ENCODE measurements around the gene PALB2.
"Not testable (repeated sequence)": the region's sequence is repeated elsewhere in the genome, so short reads cannot be mapped to it uniquely, and the experiment has no call there.

Gene PALB2

GRCh38 chr16:23584186-23585076 is 56.7 kb downstream of the PALB2 start:
- Histone ChIP-seq H3K23ac (ENCODE audit: low read depth, low read length, poor library complexity) (no peak overlapping the region), H2AFZ (ENCODE audit: low read length) (no peak overlapping the region), H3K4me1 (ENCODE audit: control insufficient read depth in 2 of 2, insufficient read depth in 1 of 2, low read depth in 1 of 2, low read length in 2 of 2) (no peaks in the 10 kb centered on the region), H3K79me1 (ENCODE audit: low read depth, low read length) (peaks cover 2% of the 10 kb centered on the region), H3K27ac (replicated peaks; ENCODE audit: low read length) (no peak overlapping the region), H3K27me3 (ENCODE audit: control insufficient read depth in 3 of 3, insufficient read depth in 3 of 3, low read depth in 1 of 3, low read length in 3 of 3) (no peaks in the 10 kb centered on the region), H2BK12ac (ENCODE audit: low read length) (no peak overlapping the region), H2BK5ac (ENCODE audit: low read length) (no peak overlapping the region), H4K91ac (ENCODE audit: low read depth, low read length, poor library complexity) (no peak overlapping the region), H2AK5ac (ENCODE audit: low read depth, low read length) (no peak overlapping the region), H3K9ac (ENCODE audit: low read depth, low read length, poor library complexity) (no peak overlapping the region), H3K4ac (ENCODE audit: low read length) (no peak overlapping the region), H3K18ac (ENCODE audit: low read length) (no peak overlapping the region), H3K4me3 (ENCODE audit: low read length in 2 of 2) (no peak overlapping the region), H4K8ac (ENCODE audit: low read depth, low read length) (no peak overlapping the region), H2BK120ac (ENCODE audit: low read depth, low read length) (no peak overlapping the region), H3K9me3 (replicated peaks in 1 of 2; ENCODE audit: control insufficient read depth in 2 of 2, insufficient read depth in 1 of 2, low read depth in 1 of 2, low read length in 2 of 2) (no peaks in the 10 kb centered on the region), H3K14ac (ENCODE audit: low read length) (no peak overlapping the region), H3K36me3 (replicated peaks in 1 of 2; ENCODE audit: control insufficient read depth in 2 of 2, insufficient read depth in 2 of 2, low read length in 2 of 2) (peaks cover 25 to 81% of the 10 kb centered on the region in 2 donors), H2BK15ac (ENCODE audit: low read length) (no peak overlapping the region), H3K4me2 (ENCODE audit: insufficient read depth, low read length, poor library complexity, severe bottlenecking) (no peak overlapping the region)
- no CpG with 5 or more reads among the region's 14 CpGs for WGBS, 2 donors (ENCODE audit: extremely low coverage in 2 of 2, insufficient read length in 2 of 2, insufficient replicate concordance in 1 of 2)
- no peak for DNase-seq (ENCODE audit: low spot score)

GRCh38 chr16:23583271-23583670 is 57.8 kb downstream of the PALB2 start:
- not testable (repeated sequence) for H4K91ac ChIP-seq (ENCODE audit: low read depth, low read length, poor library complexity); H3K23ac ChIP-seq (ENCODE audit: low read depth, low read length, poor library complexity); H3K4me3 ChIP-seq (ENCODE audit: low read length in 2 of 2); H2BK5ac ChIP-seq (ENCODE audit: low read length); H3K27ac ChIP-seq (replicated peaks; ENCODE audit: low read length); H2AFZ ChIP-seq (ENCODE audit: low read length); H4K8ac ChIP-seq (ENCODE audit: low read depth, low read length); H3K4me2 ChIP-seq (ENCODE audit: insufficient read depth, low read length, poor library complexity, severe bottlenecking); H3K4me1 ChIP-seq (ENCODE audit: control insufficient read depth in 2 of 2, insufficient read depth in 1 of 2, low read depth in 1 of 2, low read length in 2 of 2); H2BK120ac ChIP-seq (ENCODE audit: low read depth, low read length); H3K4ac ChIP-seq (ENCODE audit: low read length); H3K18ac ChIP-seq (ENCODE audit: low read length); H3K27me3 ChIP-seq (ENCODE audit: control insufficient read depth in 3 of 3, insufficient read depth in 3 of 3, low read depth in 1 of 3, low read length in 3 of 3); H2BK12ac ChIP-seq (ENCODE audit: low read length); H3K14ac ChIP-seq (ENCODE audit: low read length); H3K9ac ChIP-seq (ENCODE audit: low read depth, low read length, poor library complexity); H3K79me1 ChIP-seq (ENCODE audit: low read depth, low read length); H2BK15ac ChIP-seq (ENCODE audit: low read length); DNase-seq (ENCODE audit: low spot score); H3K9me3 ChIP-seq (replicated peaks in 1 of 2; ENCODE audit: control insufficient read depth in 2 of 2, insufficient read depth in 1 of 2, low read depth in 1 of 2, low read length in 2 of 2); H2AK5ac ChIP-seq (ENCODE audit: low read depth, low read length)
- no CpG with 5 or more reads among the region's 30 CpGs for WGBS, 2 donors (ENCODE audit: extremely low coverage in 2 of 2, insufficient read length in 2 of 2, insufficient replicate concordance in 1 of 2)
- H3K36me3 ChIP-seq (replicated peaks in 1 of 2; ENCODE audit: control insufficient read depth in 2 of 2, insufficient read depth in 2 of 2, low read length in 2 of 2): peaks cover 29 to 81% of the 10 kb centered on the region in 2 donors

GRCh38 chr16:23581764-23582163 is 59.3 kb downstream of the PALB2 start:
- Histone ChIP-seq H3K9me3 (replicated peaks in 1 of 2; ENCODE audit: control insufficient read depth in 2 of 2, insufficient read depth in 1 of 2, low read depth in 1 of 2, low read length in 2 of 2) (no peaks in the 10 kb centered on the region), H3K27ac (replicated peaks; ENCODE audit: low read length) (no peak overlapping the region), H3K9ac (ENCODE audit: low read depth, low read length, poor library complexity) (no peak overlapping the region)

GRCh38 chr16:23580391-23580790 is 60.7 kb downstream of the PALB2 start:
- Histone ChIP-seq H3K9me3 (replicated peaks in 1 of 2; ENCODE audit: control insufficient read depth in 2 of 2, insufficient read depth in 1 of 2, low read depth in 1 of 2, low read length in 2 of 2) (no peaks in the 10 kb centered on the region), H2BK120ac (ENCODE audit: low read depth, low read length) (no peak overlapping the region), H3K79me1 (ENCODE audit: low read depth, low read length) (no peaks in the 10 kb centered on the region), H2AK5ac (ENCODE audit: low read depth, low read length) (no peak overlapping the region), H3K27ac (replicated peaks; ENCODE audit: low read length) (no peak overlapping the region), H3K4me3 (ENCODE audit: low read length in 2 of 2) (no peak overlapping the region), H3K23ac (ENCODE audit: low read depth, low read length, poor library complexity) (no peak overlapping the region), H2BK5ac (ENCODE audit: low read length) (no peak overlapping the region), H3K4ac (ENCODE audit: low read length) (no peak overlapping the region), H3K4me2 (ENCODE audit: insufficient read depth, low read length, poor library complexity, severe bottlenecking) (no peak overlapping the region), H2AFZ (ENCODE audit: low read length) (no peak overlapping the region), H4K8ac (ENCODE audit: low read depth, low read length) (no peak overlapping the region), H4K91ac (ENCODE audit: low read depth, low read length, poor library complexity) (no peak overlapping the region), H2BK15ac (ENCODE audit: low read length) (no peak overlapping the region), H3K36me3 (replicated peaks in 1 of 2; ENCODE audit: control insufficient read depth in 2 of 2, insufficient read depth in 2 of 2, low read length in 2 of 2) (peaks cover 32 to 73% of the 10 kb centered on the region in 2 donors), H3K14ac (ENCODE audit: low read length) (no peak overlapping the region), H2BK12ac (ENCODE audit: low read length) (no peak overlapping the region), H3K18ac (ENCODE audit: low read length) (no peak overlapping the region), H3K27me3 (ENCODE audit: control insufficient read depth in 3 of 3, insufficient read depth in 3 of 3, low read depth in 1 of 3, low read length in 3 of 3) (no peaks in the 10 kb centered on the region), H3K4me1 (ENCODE audit: control insufficient read depth in 2 of 2, insufficient read depth in 1 of 2, low read depth in 1 of 2, low read length in 2 of 2) (no peaks in the 10 kb centered on the region), H3K9ac (ENCODE audit: low read depth, low read length, poor library complexity) (no peak overlapping the region)
- DNase-seq (ENCODE audit: low spot score): no peak

More at GRCh38 chr16:23581764-23582163, 59.3 kb downstream of the PALB2 start:
- H2BK5ac ChIP-seq (ENCODE audit: low read length): no peak overlapping the region
- no peak overlapping the region for H4K91ac ChIP-seq (ENCODE audit: low read depth, low read length, poor library complexity)
- H4K8ac ChIP-seq (ENCODE audit: low read depth, low read length): no peak overlapping the region
- H3K23ac ChIP-seq (ENCODE audit: low read depth, low read length, poor library complexity): no peak overlapping the region
- no peak for DNase-seq (ENCODE audit: low spot score)
- H3K79me1 ChIP-seq (ENCODE audit: low read depth, low read length): no peaks in the 10 kb centered on the region
- H2AK5ac ChIP-seq (ENCODE audit: low read depth, low read length): no peak overlapping the region
- no peak overlapping the region for H3K4ac ChIP-seq (ENCODE audit: low read length)
- no peak overlapping the region for H3K14ac ChIP-seq (ENCODE audit: low read length)
- no peak overlapping the region for H2AFZ ChIP-seq (ENCODE audit: low read length)
- no peak overlapping the region for H2BK12ac ChIP-seq (ENCODE audit: low read length)
- no peak overlapping the region for H3K4me3 ChIP-seq (ENCODE audit: low read length in 2 of 2)
- H3K4me1 ChIP-seq (ENCODE audit: control insufficient read depth in 2 of 2, insufficient read depth in 1 of 2, low read depth in 1 of 2, low read length in 2 of 2): no peaks in the 10 kb centered on the region
- no peak overlapping the region for H2BK15ac ChIP-seq (ENCODE audit: low read length)
- no peak overlapping the region for H2BK120ac ChIP-seq (ENCODE audit: low read depth, low read length)
- H3K18ac ChIP-seq (ENCODE audit: low read length): no peak overlapping the region
- H3K27me3 ChIP-seq (ENCODE audit: control insufficient read depth in 3 of 3, insufficient read depth in 3 of 3, low read depth in 1 of 3, low read length in 3 of 3): no peaks in the 10 kb centered on the region
- peaks cover 29 to 77% of the 10 kb centered on the region in 2 donors for H3K36me3 ChIP-seq (replicated peaks in 1 of 2; ENCODE audit: control insufficient read depth in 2 of 2, insufficient read depth in 2 of 2, low read length in 2 of 2)
- H3K4me2 ChIP-seq (ENCODE audit: insufficient read depth, low read length, poor library complexity, severe bottlenecking): no peak overlapping the region
